Right hindlimb (tissue), 1 donor: ENCODE results near the gene ULBP1.
"Not testable (repeated sequence)": the region's sequence is repeated elsewhere in the genome, so short reads cannot be mapped to it uniquely, and the experiment has no call there.

Source experiments
- DNase-seq: peaks from one replicate; pipeline ENCODE4 v3.0.0-alpha.2; 2018

Gene ULBP1

GRCh38 chr6:149933461-149933860 lies 30.3 kb upstream of the ULBP1 start:
- DNase-seq = no peak

DNA sequence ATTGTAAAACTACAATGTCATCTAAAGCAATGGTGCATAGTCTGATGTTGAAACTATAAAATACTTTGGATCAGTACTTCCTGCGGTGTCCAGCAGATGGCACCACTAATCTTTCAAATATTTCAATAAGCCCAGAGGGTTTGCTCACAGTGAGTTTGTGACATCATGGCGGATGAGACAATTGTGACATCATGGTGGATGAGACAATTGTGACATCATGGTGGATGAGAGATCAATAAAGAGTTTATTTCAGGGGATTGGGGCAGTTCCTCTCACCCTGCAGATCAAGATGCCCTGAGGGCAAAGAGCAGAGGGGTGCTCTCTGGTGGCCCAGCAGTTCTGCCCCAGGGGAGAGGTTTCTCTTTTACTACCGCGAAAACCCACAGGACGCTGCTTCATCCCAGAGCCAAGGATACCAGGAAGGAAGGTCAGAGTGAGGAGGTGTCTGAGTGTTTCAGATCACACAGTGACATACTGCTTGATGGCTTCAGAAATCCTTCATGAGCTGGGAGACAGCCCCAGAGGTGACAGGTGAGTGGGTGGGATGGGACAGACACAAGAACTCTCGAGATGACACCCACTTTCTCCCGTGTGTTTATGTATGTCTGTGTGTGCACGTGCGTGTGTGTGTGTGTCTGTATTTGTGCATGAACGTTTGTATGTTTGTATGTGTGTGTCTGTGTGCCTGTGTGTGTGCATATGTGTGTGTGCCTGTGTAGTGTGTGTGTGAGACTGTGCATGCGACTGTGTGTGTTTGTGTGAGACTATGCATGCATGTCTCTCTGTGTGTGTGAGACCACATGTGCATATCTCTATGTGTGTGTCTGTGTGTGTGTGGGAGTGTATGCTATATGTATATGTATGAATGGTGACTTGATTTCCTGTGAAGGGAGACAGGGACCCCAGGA lies 29.2 kb upstream of the ULBP1 start:
- no peak for DNase-seq

DNA sequence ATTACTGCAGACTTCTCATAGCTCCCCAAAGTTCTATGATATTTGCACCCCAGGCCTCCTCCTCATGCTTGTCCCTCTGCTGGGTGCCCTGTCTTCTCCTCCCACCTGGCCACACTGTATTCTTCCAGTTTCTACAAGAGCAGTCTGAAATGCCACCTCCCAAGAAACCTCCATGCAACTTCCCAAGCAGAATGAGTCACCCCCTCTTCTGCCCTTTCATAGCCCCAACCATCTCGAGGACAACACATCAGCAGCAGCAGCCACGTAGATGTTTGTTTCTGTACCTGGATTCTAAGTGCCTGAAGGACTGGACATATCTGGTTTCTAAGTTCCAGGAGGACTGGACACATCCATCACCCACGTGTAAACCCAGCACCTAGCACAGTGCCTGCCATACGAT lies 28.5 kb upstream of the ULBP1 start:
- no peak for DNase-seq

DNA sequence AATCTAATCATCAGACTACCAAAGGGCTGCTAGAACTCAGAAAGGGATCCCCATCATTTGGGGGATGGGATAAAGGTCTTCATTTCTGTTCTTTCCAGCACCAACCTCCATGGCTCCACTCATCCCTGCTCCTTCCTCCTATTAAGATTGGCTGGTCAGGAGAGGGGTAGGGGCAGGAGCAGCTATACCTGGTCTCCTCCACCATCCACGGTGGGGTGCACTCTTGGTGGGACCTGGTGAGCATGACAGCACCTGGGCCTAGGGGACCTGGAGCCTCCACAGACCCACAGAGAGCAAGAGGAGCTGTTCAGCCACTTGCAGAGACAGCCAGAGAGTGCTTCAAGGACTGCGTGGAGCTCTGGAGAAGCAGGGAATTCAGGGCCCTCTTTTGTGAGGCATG lies 28.1 kb upstream of the ULBP1 start:
- DNase-seq = no peak

DNA sequence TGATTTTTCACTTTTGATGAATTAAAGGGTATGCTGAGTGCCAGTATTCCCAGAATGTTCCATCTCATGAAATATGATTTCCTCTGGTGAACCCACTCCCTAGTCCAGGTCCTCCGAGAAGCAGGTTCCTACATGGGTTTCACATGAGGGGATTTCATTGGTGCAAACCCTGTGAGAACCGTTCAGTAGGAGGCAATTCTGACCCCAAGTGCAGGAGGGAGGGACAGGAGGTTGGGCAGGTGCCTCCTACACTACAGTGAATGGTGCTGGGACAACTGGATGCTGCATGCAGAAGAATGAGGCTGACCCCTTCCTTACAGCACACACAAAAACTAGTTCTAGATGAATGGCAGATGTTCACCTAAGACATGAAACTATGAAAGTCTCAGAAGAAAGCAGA lies 27.0 kb upstream of the ULBP1 start:
- no peak for DNase-seq

- DNase-seq = not testable (repeated sequence)
These were observed 25.7 kb upstream of the ULBP1 start for GRCh38 chr6:149938013-149938570.

DNA sequence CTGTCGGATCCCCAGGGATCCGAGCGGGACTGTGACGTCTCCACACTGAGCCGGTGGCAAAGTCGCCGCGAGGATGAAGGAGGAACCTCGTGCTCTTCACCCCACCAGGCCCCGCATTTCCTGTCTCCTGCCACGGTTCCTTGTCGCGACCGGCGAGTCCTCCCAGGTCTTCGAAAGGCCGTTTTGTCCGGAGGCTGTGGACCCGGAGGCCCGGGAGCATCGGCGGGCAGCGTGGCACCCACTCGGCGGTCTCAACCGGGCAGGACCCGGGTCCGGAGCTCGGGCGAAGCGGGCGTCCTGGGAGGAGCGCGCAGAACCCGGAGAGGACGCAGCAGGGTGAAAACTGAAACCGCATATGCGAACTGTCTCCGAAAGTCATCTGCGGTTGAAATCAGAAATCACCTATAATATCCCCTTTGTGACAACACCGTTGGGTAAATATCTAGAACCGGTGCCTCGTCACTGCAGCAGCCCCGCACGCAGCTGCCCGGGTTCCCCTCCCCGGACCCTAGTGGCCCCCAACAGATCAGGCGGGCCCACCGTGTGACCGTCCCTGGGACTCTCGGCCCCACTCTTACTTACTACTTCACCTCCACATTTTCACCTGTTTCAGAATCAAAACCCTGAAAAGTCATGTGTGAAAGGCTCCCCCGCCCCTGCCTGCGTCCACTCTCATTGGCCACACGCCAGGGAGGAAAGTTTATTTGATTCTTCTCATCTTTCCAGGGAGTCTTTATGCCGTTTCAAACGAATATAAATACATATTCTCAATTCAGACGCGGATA lies 25.0 kb upstream of the ULBP1 start:
- no peak for DNase-seq

GRCh38 chr6:149939356-149939648 lies 24.4 kb upstream of the ULBP1 start:
- no peak for DNase-seq

- DNase-seq = no peak
These were observed 23.7 kb upstream of the ULBP1 start for GRCh38 chr6:149939909-149940671.

DNA sequence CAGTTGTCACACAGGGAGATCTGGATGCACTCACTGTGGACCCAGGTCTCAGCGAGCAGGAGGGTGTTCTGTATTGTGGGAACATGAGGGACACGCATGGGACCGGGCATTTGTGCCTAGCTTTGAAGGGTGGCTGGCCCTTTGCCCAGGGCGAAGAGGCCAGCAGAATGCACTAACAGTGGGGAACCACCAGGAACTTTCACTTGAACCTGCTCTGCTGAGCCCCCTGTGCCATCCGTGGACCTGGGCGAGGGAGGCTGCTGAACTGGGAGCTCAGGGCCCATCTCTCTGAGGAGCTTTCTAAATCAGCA lies 23.1 kb upstream of the ULBP1 start:
- no peak for DNase-seq

- DNase-seq = peak; percentile 90
These were observed 21.9 kb upstream of the ULBP1 start, which contains the start of gene ULBP2 for GRCh38 chr6:149941583-149942460. Gene ULBP2, plus strand, starts transcription at chr6:149942014. Its CDS starts 59 bp downstream, at chr6:149942073.

- DNase-seq = no peak
These were observed 21.3 kb upstream of the ULBP1 start for GRCh38 chr6:149942461-149942829.

- not testable (repeated sequence) for DNase-seq
These were observed 20.4 kb upstream of the ULBP1 start for GRCh38 chr6:149943321-149943720.

GRCh38 chr6:149945276-149945675 lies 18.5 kb upstream of the ULBP1 start:
- DNase-seq = not testable (repeated sequence)

- not testable (repeated sequence) for DNase-seq
These were observed 17.1 kb upstream of the ULBP1 start for GRCh38 chr6:149946631-149947030.

- not testable (repeated sequence) for DNase-seq
These were observed 16.2 kb upstream of the ULBP1 start for GRCh38 chr6:149947533-149947932.

DNA sequence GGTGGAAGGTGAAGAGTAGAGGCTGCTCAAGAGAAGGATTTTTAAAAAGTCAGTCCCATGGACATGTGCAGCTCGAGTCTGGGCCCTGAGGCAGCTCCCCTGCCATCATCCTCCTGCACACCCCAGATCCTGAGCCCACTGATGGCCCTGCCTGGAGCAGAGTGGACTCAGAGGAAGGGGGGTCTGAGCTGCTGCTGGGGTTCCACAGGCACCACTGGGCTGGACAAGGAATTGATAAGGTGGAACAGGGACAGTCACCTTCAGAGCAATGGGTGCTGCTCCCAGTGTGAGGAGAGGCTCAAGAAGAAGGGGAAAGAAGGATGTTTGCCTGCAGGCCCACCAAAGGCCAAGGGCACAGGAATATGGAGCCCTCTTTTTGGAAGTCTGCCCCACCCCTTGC lies 15.7 kb upstream of the ULBP1 start:
- no peak for DNase-seq

- DNase-seq = no peak
These were observed 15.1 kb upstream of the ULBP1 start for GRCh38 chr6:149948616-149949015.

- no peak for DNase-seq
These were observed 13.3 kb upstream of the ULBP1 start for GRCh38 chr6:149950423-149950822.

DNA sequence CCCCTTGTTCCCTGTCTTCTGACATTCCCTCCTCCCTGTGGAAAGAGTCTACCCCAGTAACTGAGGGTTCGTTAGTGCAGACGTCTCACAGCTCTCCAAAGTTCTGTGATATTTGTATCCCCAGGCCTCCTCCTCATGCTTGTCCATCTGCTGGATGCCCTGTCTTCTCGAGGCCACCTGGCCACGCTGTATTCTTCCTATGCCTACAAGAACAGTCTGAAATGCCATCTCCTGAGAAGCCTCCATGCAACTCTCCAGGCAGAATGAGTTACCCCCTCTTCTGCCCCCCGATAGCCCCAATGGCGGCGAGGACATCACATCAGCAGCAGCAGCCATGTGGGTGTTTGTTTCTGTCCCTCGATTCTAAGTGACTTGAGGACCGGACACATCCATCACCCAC lies 12.6 kb upstream of the ULBP1 start:
- DNase-seq = no peak

DNA sequence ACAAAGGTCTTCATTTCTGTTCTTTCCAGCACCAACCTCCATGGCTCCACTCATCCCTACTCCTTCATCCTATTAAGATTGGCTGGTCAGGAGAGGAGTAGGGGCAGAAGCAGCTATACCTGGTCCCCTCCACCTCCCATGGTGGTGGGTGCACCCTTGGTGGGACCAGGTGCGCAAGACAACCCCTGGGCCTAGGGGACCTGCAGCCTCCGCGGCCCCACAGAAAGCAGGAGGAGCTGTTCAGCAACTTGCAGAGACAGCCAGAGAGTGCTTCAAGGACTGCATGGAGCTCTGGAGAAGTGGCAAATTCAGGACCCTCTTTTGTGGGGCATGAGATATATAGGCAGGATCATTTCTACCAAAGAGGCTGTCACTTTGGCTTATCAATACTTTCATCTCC lies 12.1 kb upstream of the ULBP1 start:
- DNase-seq = no peak

DNA sequence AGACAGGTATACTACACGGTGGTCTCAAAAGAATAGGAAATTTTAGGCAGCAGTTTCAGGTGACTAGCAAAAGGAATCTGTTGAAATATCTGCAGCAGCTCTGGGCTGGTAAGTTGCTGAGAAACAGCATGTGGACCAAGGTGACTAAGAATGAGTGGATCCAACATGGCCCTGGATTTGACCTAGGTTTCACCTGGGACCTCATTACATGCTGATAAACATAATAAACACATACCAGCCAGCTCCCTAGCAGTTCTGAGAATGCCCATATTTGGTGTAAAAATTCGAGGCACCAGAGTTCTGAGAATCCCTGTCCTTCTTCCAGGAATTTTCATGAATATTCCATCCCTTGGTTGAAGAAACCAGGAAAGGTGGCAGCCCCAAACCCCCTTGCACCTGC lies 10.4 kb upstream of the ULBP1 start:
- not testable (repeated sequence) for DNase-seq
